ENCODE data around the gene SETBP1. TPM values are rescaled to one million over a fixed set of nuclear protein-coding genes. Genes with fewer than 3 reads are reported as not detected.

Gene SETBP1
- total RNA-seq, 1 experiment from 2014 or later: 14.0 TPM

GRCh38 chr18:45066886-45067285 lies 386.2 kb downstream of the SETBP1 start:
- Histone ChIP-seq H3K27ac (ENCODE audit: low read depth, low read length, poor library complexity, severe bottlenecking) (no peak overlapping the region), H3K9me3 (ENCODE audit: low read depth, low read length, poor library complexity, severe bottlenecking) (no peaks in the 10 kb centered on the region), H3K4me1 (ENCODE audit: insufficient read depth, low read length, poor library complexity, severe bottlenecking) (no peaks in the 10 kb centered on the region), H3K27me3 (replicated peaks; ENCODE audit: insufficient read depth, low read depth, low read length, poor library complexity) (no peaks in the 10 kb centered on the region), H3K4me3 (ENCODE audit: low read depth, low read length, poor library complexity, severe bottlenecking) (no peak overlapping the region), H3K36me3 (ENCODE audit: insufficient read depth, low read length, poor library complexity, severe bottlenecking) (no peaks in the 10 kb centered on the region)
- BruUV-seq (replicated peaks): no TSS peak
- TF ChIP-seq CTCF (conservative IDR thresholded peaks at IDR 0.05; ENCODE audit: low read depth, low read length) (no peak), EZH2 (IDR thresholded peaks at IDR 0.05; ENCODE audit: borderline replicate concordance, low read depth, low read length, poor library complexity, severe bottlenecking) (no peak)
- DNase-seq (ENCODE audit: low spot score): no peak
- ChIA-PET CTCF (interaction anchor here (0.6 kb wide), 1 partner anchor 10 kb away, joined by 3 read pairs; no protein-coding TSS in a partner anchor), POLR2A (ENCODE audit: low non-redundant PET) (no interaction called here)
- intact Hi-C loops (cut with micrococcal nuclease; ENCODE audit: unreplicated experiment): no loop called here

- no peak overlapping the region for H3K4me3 ChIP-seq (ENCODE audit: low read depth, low read length, poor library complexity, severe bottlenecking)
- ChIA-PET POLR2A (ENCODE audit: low non-redundant PET) (no interaction called here), CTCF (no interaction called here)
- TF ChIP-seq CTCF (conservative IDR thresholded peaks at IDR 0.05; ENCODE audit: low read depth, low read length): no peak
- TF ChIP-seq EZH2 (IDR thresholded peaks at IDR 0.05; ENCODE audit: borderline replicate concordance, low read depth, low read length, poor library complexity, severe bottlenecking): no peak
- H3K4me1 ChIP-seq (ENCODE audit: insufficient read depth, low read length, poor library complexity, severe bottlenecking): no peaks in the 10 kb centered on the region
- no peaks in the 10 kb centered on the region for H3K27me3 ChIP-seq (replicated peaks; ENCODE audit: insufficient read depth, low read depth, low read length, poor library complexity)
- no peaks in the 10 kb centered on the region for H3K9me3 ChIP-seq (ENCODE audit: low read depth, low read length, poor library complexity, severe bottlenecking)
- no peak overlapping the region for H3K27ac ChIP-seq (ENCODE audit: low read depth, low read length, poor library complexity, severe bottlenecking)
- no TSS peak for BruUV-seq (replicated peaks)
- intact Hi-C loops (cut with micrococcal nuclease; ENCODE audit: unreplicated experiment): no loop called here
- no peak for DNase-seq (ENCODE audit: low spot score)
- H3K36me3 ChIP-seq (ENCODE audit: insufficient read depth, low read length, poor library complexity, severe bottlenecking): no peaks in the 10 kb centered on the region
These were observed 387.9 kb downstream of the SETBP1 start for GRCh38 chr18:45068400-45069094.

- ChIA-PET POLR2A (ENCODE audit: low non-redundant PET) (no interaction called here), CTCF (no interaction called here)
- no peak for DNase-seq (ENCODE audit: low spot score)
- no peak overlapping the region for H3K27ac ChIP-seq (ENCODE audit: low read depth, low read length, poor library complexity, severe bottlenecking)
- no peak for TF ChIP-seq EZH2 (IDR thresholded peaks at IDR 0.05; ENCODE audit: borderline replicate concordance, low read depth, low read length, poor library complexity, severe bottlenecking)
- TF ChIP-seq CTCF (conservative IDR thresholded peaks at IDR 0.05; ENCODE audit: low read depth, low read length): no peak
- no TSS peak for BruUV-seq (replicated peaks)
- H3K9me3 ChIP-seq (ENCODE audit: low read depth, low read length, poor library complexity, severe bottlenecking): no peaks in the 10 kb centered on the region
- H3K36me3 ChIP-seq (ENCODE audit: insufficient read depth, low read length, poor library complexity, severe bottlenecking): no peaks in the 10 kb centered on the region
- intact Hi-C loops (cut with micrococcal nuclease; ENCODE audit: unreplicated experiment): no loop called here
- no peaks in the 10 kb centered on the region for H3K4me1 ChIP-seq (ENCODE audit: insufficient read depth, low read length, poor library complexity, severe bottlenecking)
- H3K27me3 ChIP-seq (replicated peaks; ENCODE audit: insufficient read depth, low read depth, low read length, poor library complexity): no peaks in the 10 kb centered on the region
- no peak overlapping the region for H3K4me3 ChIP-seq (ENCODE audit: low read depth, low read length, poor library complexity, severe bottlenecking)
These were observed 388.9 kb downstream of the SETBP1 start for GRCh38 chr18:45069546-45069945.
